PC-9 (cell line): ENCODE measurements around the gene RASEF.

Experiments used
- CTCF ChIP-seq: fragments of 200-600 bp; sonication (generic); conservative IDR thresholded peaks from 2 replicates; pipeline ENCODE4 v1.6.1; 2017; ENCODE audit warnings: mixed run types, antibody characterized with exemption, mild to moderate bottlenecking, moderate library complexity
- EZH2 ChIP-seq: fragments of 200-600 bp; sonication (generic); IDR thresholded peaks from 2 replicates; pipeline ENCODE4 v1.8.0; 2017; ENCODE audit warnings: antibody characterized with exemption, low read depth

- TF ChIP-seq CTCF = no peak
- TF ChIP-seq EZH2 = no peak
Measured at GRCh38 chr9:82930116-82930515, 132.8 kb downstream of the RASEF start.
